B cell (primary cell): Measurements from ENCODE around the gene ATP6V1G2. TPM values are rescaled to one million over a fixed set of nuclear protein-coding genes. Genes with fewer than 3 reads are reported as not detected.

Source experiments
- ATAC-seq: fragments of 200-7000 bp; cut with Tn5 transposase; one replicate; pipeline ENCODE4 v1.10.0; 2021; ENCODE audit warnings: low read depth, mild to moderate bottlenecking, moderate number of reproducible peaks, moderate library complexity
- CTCF ChIA-PET: fragments of 350-600 bp; sonication (Branson Sonifier 250); formaldehyde crosslinking; loops from one replicate; lab custom pipeline; 2021; ENCODE audit warnings: antibody characterized with exemption, inconsistent platforms; lab: Charles Lee
- POLR2A ChIA-PET: fragments of 350-600 bp; sonication (Branson Sonifier 250); formaldehyde crosslinking; loops from one replicate; lab custom pipeline; 2021; ENCODE audit warnings: antibody characterized with exemption; lab: Charles Lee
- DNase-seq: peaks from one replicate; pipeline ENCODE4 v3.0.0; 2013
- H2AFZ ChIP-seq: 2 replicates; pipeline ENCODE4 v1.6.1; 2012; ENCODE audit warnings: mild to moderate bottlenecking, low read depth, low read length; ENCODE audit not compliant: insufficient read depth, poor library complexity, severe bottlenecking
- H3K27ac ChIP-seq, 2 donors: 1 replicate in 1 of 2; 2 replicates in 1 of 2; pipeline ENCODE4 v1.5.1; 2012 to 2013; ENCODE audit warnings: low read length in 2 of 2, mild to moderate bottlenecking in 2 of 2, moderate library complexity in 1 of 2
- H3K27me3 ChIP-seq, 4 experiments: fragments of 200-600 bp in 1 of 4; sonication (generic) in 1 of 4; replicated peaks in 1 of 4; 1 replicate in 2 of 4; 2 replicates in 2 of 4; pipeline versions ENCODE4 v1.6.1 to v1.7.0; 2013 to 2016; ENCODE audit warnings: low read length in 3 of 4, mild to moderate bottlenecking in 2 of 4, mixed read lengths in 1 of 4, moderate library complexity in 1 of 4; ENCODE audit not compliant: insufficient read depth in 4 of 4, control insufficient read depth in 3 of 4; ENCODE audit errors: control extremely low read depth in 1 of 4
- H3K36me3 ChIP-seq, 2 experiments: replicated peaks in 1 of 2; 1 replicate in 1 of 2; 2 replicates in 1 of 2; pipeline versions ENCODE4 v1.6.1 to v1.7.1; 2013; ENCODE audit warnings: low read length in 1 of 2; ENCODE audit not compliant: insufficient read depth in 2 of 2, control insufficient read depth in 1 of 2; ENCODE audit errors: control extremely low read depth in 1 of 2, extremely low read depth in 1 of 2
- H3K4me1 ChIP-seq, 2 donors: fragments of 200-600 bp in 1 of 2; sonication (generic) in 1 of 2; 1 replicate in 1 of 2; 2 replicates in 1 of 2; pipeline versions ENCODE4 v1.5.1 to v1.6.1; 2013 to 2017; ENCODE audit warnings: low read length in 2 of 2; ENCODE audit not compliant: control insufficient read depth in 2 of 2, insufficient read depth in 2 of 2
- H3K4me2 ChIP-seq: replicated peaks from 2 replicates; pipeline ENCODE3; 2012; ENCODE audit warnings: mild to moderate bottlenecking, low read depth, low read length; ENCODE audit not compliant: poor library complexity, severe bottlenecking
- H3K4me3 ChIP-seq, 5 experiments: fragments of 200-600 bp in 1 of 5; sonication (generic) in 1 of 5; 1 replicate in 3 of 5; 2 replicates in 2 of 5; pipeline versions ENCODE4 v1.5.1 to v1.7.0; 2011 to 2016; ENCODE audit warnings: low read length in 4 of 5, mild to moderate bottlenecking in 4 of 5, low read depth in 2 of 5, control low read depth in 1 of 5, moderate library complexity in 1 of 5; ENCODE audit not compliant: insufficient read depth in 1 of 5; ENCODE audit errors: control extremely low read depth in 1 of 5, extremely low read depth in 1 of 5
- H3K79me2 ChIP-seq: fragments of 200-600 bp; sonication (generic); one replicate; pipeline ENCODE4 v1.6.0; 2016; ENCODE audit warnings: low read length; ENCODE audit not compliant: control insufficient read depth, insufficient read depth
- H3K9ac ChIP-seq: fragments of 200-600 bp; sonication (generic); 2 replicates; pipeline ENCODE4 v1.6.1; 2017; ENCODE audit warnings: mild to moderate bottlenecking, low read length, moderate library complexity
- H3K9me3 ChIP-seq, 3 donors: one replicate each; pipeline versions ENCODE4 v1.6.1 to v1.7.1; 2013; ENCODE audit warnings: low read length in 2 of 3; ENCODE audit not compliant: control insufficient read depth in 2 of 3, insufficient read depth in 1 of 3; ENCODE audit errors: control extremely low read depth in 1 of 3
- H4K20me1 ChIP-seq: 2 replicates; pipeline ENCODE4 v1.6.0; 2012; ENCODE audit warnings: mild to moderate bottlenecking, low read length; ENCODE audit not compliant: insufficient read depth, control insufficient read depth, poor library complexity, severe bottlenecking
- H3K27ac Mint-ChIP-seq: one replicate; pipeline ENCODE4 v1.8.0; 2021; ENCODE audit warnings: mixed read lengths
- H3K27me3 Mint-ChIP-seq: one replicate; pipeline ENCODE4 v1.8.0; 2021; ENCODE audit warnings: mixed read lengths
- H3K4me1 Mint-ChIP-seq: one replicate; pipeline ENCODE4 v1.8.0; 2021; ENCODE audit warnings: mixed read lengths
- H3K4me3 Mint-ChIP-seq: one replicate; pipeline ENCODE4 v1.8.0; 2021; ENCODE audit warnings: mixed read lengths
- H3K9me3 Mint-ChIP-seq: one replicate; pipeline ENCODE4 v1.8.0; 2022; ENCODE audit warnings: mixed read lengths; ENCODE audit not compliant: insufficient read depth
- EZH2 ChIP-seq: IDR thresholded peaks from 2 replicates; pipeline ENCODE4 v1.6.1; 2012; ENCODE audit warnings: borderline replicate concordance, low read depth, mild to moderate bottlenecking, moderate library complexity, low read length; ENCODE audit not compliant: insufficient read depth, poor library complexity, severe bottlenecking
- WGBS: methylation state at CpG from one replicate; pipeline ENCODE4 v1.1.5; 2013; ENCODE audit warnings: missing lambda C conversion rate; ENCODE audit not compliant: insufficient coverage; 5-methylcytosine and 5-hydroxymethylcytosine counted together
- intact Hi-C: fragments of 100-400 bp; cut with micrococcal nuclease; formaldehyde crosslinking; loops from one replicate; pipeline ENCODE4 v1.10.0; 2022
- polyA plus RNA-seq: library from polyadenylated mRNA; depleted of rRNA; stranded (reverse); fragments of >200 nt; gene quantifications from 2 replicates; pipeline ENCODE4 v1.2.3, GENCODE V29; 2012
- total RNA-seq, 2 donors: library from RNA; stranded (reverse); fragments of 120-200 nt in 1 of 2; gene quantifications; 1 replicate in 1 of 2; 2 replicates in 1 of 2; pipeline versions ENCODE4 v1.2.3 to v1.2.4, GENCODE V29; 2013 to 2022
- TF ChIP-seq, protein P1 (sequence below): fragments of 200-600 bp; IDR thresholded peaks from one replicate; pipeline ENCODE4 v1.8.0; 2022; ENCODE audit warnings: antibody characterized with exemption, mild to moderate bottlenecking

Gene ATP6V1G2
- total and polyA plus RNA-seq, 2 donors (not counting 1 experiment from before 2014, with no cell fraction given) = 3.3 to 4.5 TPM

DNA sequence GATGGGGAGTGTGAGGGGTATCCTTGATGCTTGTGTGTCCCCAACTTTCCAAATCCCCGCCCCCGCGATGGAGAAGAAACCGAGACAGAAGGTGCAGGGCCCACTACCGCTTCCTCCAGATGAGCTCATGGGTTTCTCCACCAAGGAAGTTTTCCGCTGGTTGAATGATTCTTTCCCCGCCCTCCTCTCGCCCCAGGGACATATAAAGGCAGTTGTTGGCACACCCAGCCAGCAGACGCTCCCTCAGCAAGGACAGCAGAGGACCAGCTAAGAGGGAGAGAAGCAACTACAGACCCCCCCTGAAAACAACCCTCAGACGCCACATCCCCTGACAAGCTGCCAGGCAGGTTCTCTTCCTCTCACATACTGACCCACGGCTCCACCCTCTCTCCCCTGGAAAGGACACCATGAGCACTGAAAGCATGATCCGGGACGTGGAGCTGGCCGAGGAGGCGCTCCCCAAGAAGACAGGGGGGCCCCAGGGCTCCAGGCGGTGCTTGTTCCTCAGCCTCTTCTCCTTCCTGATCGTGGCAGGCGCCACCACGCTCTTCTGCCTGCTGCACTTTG, 29.0 kb upstream of the ATP6V1G2 start, which contains the start of gene TNF:
Gene TNF (plus strand): TSS at position 231 of the 567 bp plus-strand sequence. CDS start 177 bp downstream, at position 408.
- no peaks in the 10 kb centered on the region for H3K27me3 Mint-ChIP-seq
- ChIA-PET POLR2A (interaction anchor here (1.1 to 42.6 kb wide), 3 partner anchors 9 to 34 kb away, joined by 4 to 1450 read pairs (median 1450); partner anchors contain the start of genes ATP6V1G2, DDX39B, LST1 and LTA), CTCF (interaction anchor here (1.5 to 35.3 kb wide), 5 partner anchors 8 to 152 kb away, joined by 4 to 2241 read pairs (median 22); partner anchors contain the start of genes ATP6V1G2, LST1, LTA and LTB)
- DNase-seq = peak; percentile 84
- peaks cover 80 to 99% of the 10 kb centered on the region in 2 donors for H3K4me1 ChIP-seq
- peak within 1 kb of the TSS; percentile 77 to 89 for H3K27ac ChIP-seq
- peak within 1 kb of the TSS; percentile 74 to 87 (median 77) for H3K4me3 ChIP-seq
- peaks cover 19% of the 10 kb centered on the region for H4K20me1 ChIP-seq
- H3K36me3 ChIP-seq = peaks cover 2 to 29% of the 10 kb centered on the region in 2 experiments
- peaks cover 93% of the 10 kb centered on the region for H3K79me2 ChIP-seq
- H3K9me3 Mint-ChIP-seq = no peaks in the 10 kb centered on the region
- WGBS = 0% methylated on average over 15 of the region's 19 CpGs
- TF ChIP-seq, protein P1, sequence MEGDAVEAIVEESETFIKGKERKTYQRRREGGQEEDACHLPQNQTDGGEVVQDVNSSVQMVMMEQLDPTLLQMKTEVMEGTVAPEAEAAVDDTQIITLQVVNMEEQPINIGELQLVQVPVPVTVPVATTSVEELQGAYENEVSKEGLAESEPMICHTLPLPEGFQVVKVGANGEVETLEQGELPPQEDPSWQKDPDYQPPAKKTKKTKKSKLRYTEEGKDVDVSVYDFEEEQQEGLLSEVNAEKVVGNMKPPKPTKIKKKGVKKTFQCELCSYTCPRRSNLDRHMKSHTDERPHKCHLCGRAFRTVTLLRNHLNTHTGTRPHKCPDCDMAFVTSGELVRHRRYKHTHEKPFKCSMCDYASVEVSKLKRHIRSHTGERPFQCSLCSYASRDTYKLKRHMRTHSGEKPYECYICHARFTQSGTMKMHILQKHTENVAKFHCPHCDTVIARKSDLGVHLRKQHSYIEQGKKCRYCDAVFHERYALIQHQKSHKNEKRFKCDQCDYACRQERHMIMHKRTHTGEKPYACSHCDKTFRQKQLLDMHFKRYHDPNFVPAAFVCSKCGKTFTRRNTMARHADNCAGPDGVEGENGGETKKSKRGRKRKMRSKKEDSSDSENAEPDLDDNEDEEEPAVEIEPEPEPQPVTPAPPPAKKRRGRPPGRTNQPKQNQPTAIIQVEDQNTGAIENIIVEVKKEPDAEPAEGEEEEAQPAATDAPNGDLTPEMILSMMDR = no peak
- no peak for TF ChIP-seq EZH2
- no peaks in the 10 kb centered on the region for H3K27me3 ChIP-seq
- peak within 1 kb of the TSS; percentile 93 for H3K27ac Mint-ChIP-seq
- H3K9ac ChIP-seq = peak within 1 kb of the TSS; percentile 74
- peak; percentile 40 for ATAC-seq
- intact Hi-C loops = no loop called here
- peak within 1 kb of the TSS; percentile 36 for H2AFZ ChIP-seq
- H3K4me2 ChIP-seq = peak within 1 kb of the TSS; percentile 88
- H3K4me1 Mint-ChIP-seq = peaks cover 94% of the 10 kb centered on the region
- no peaks in the 10 kb centered on the region for H3K9me3 ChIP-seq
- peak within 1 kb of the TSS; percentile 89 for H3K4me3 Mint-ChIP-seq
